GM12874 (cell line): ENCODE results near the gene ADAP1.

Experiments used
- CTCF ChIP-seq: IDR thresholded peaks from 2 replicates; pipeline ENCODE4 v1.5.1; 2011; ENCODE audit warnings: low read depth, mild to moderate bottlenecking, control low read depth, low read length, moderate library complexity; ENCODE audit not compliant: insufficient read depth

The ADAP1 gene

GRCh38 chr7:921071-921461 lies 33.4 kb downstream of the ADAP1 start:
- no peak for TF ChIP-seq CTCF

GRCh38 chr7:920351-921070 lies 34.0 kb downstream of the ADAP1 start:
- no peak for TF ChIP-seq CTCF

GRCh38 chr7:919924-920341 lies 34.5 kb downstream of the ADAP1 start:
- TF ChIP-seq CTCF: no peak

GRCh38 chr7:919114-919442 lies 35.4 kb downstream of the ADAP1 start:
- no peak for TF ChIP-seq CTCF

GRCh38 chr7:918441-919113 lies 35.9 kb downstream of the ADAP1 start:
- no peak for TF ChIP-seq CTCF

GRCh38 chr7:918118-918425 lies 36.4 kb downstream of the ADAP1 start:
- TF ChIP-seq CTCF: no peak

GRCh38 chr7:917255-918117 lies 37.0 kb downstream of the ADAP1 start:
- TF ChIP-seq CTCF: no peak
